Spleen (tissue), 7 donors: ENCODE data around the gene VAMP1.

Experiments used
- CTCF ChIP-seq, 11 experiments: fragments of 200-600 bp in 7 of 11; fragments of 450-650 bp in 4 of 11; sonication (generic) in 4 of 11; IDR thresholded peaks in 8 of 11; conservative IDR thresholded peaks in 3 of 11; 1 replicate in 7 of 11; 2 replicates in 4 of 11; pipeline versions ENCODE4 v1.4.0 to v1.8.0; 2016 to 2021; ENCODE audit warnings: antibody characterized with exemption in 11 of 11, inconsistent platforms in 4 of 11, mild to moderate bottlenecking in 1 of 11
- POLR2A ChIP-seq, 3 donors: fragments of 450-650 bp; IDR thresholded peaks; one replicate each; pipeline ENCODE4 v1.5.1; 2017; ENCODE audit warnings: antibody characterized with exemption in 3 of 3, mild to moderate bottlenecking in 1 of 3
- donor health status: DM: no; HTN: no; CAD: no; lungs with moderate emphysema.
- donor health status: DM: no; HTN: no; CAD: no.
- donor health status: DM: no; HTN: no; CAD: no.

- TF ChIP-seq CTCF (IDR thresholded peaks at IDR 0.05 in 8 of 11, conservative IDR thresholded peaks at IDR 0.05 in 3 of 11) (no peak), POLR2A (IDR thresholded peaks at IDR 0.05) (no peak)
These were observed 49.7 kb upstream of the VAMP1 start for GRCh38 chr12:6520186-6520585.
